Peyer's patch (tissue), 4 donors: Measurements from ENCODE around the gene PRKAR1B.
"Not testable (repeated sequence)": the region's sequence is repeated elsewhere in the genome, so short reads cannot be mapped to it uniquely, and the experiment has no call there.

Experiments
- POLR2A ChIP-seq, 2 donors: fragments of 450-650 bp; IDR thresholded peaks; one replicate each; pipeline ENCODE4 v1.5.1; 2017; ENCODE audit warnings: antibody characterized with exemption in 2 of 2, mild to moderate bottlenecking in 2 of 2, moderate library complexity in 2 of 2
- TF ChIP-seq, protein P1 (sequence below), 6 experiments: fragments of 450-650 bp in 4 of 6; fragments of 200-600 bp in 2 of 6; sonication (generic) in 1 of 6; IDR thresholded peaks; one replicate each; pipeline ENCODE4 v1.5.1; 2017 to 2019; ENCODE audit warnings: antibody characterized with exemption in 6 of 6, mild to moderate bottlenecking in 3 of 6, moderate library complexity in 1 of 6

DNA sequence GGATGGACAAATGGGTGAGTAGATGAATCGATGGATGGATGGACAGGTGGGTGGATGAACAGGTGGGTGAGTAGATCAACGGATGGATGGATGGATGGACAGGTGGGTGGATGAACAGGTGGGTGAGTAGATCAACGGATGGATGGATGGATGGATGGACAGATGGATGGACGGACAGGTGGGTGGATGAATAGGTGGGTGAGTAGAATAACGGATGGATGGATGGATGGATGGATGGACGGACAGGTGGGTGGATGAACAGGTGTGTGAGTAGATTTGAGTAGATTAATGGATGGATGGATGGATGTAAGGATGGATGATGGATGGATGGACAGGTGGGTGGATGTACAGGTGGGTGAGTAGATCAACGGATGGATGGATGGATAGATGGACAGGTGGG, 115.2 kb downstream of the PRKAR1B start:
- TF ChIP-seq, protein P1, sequence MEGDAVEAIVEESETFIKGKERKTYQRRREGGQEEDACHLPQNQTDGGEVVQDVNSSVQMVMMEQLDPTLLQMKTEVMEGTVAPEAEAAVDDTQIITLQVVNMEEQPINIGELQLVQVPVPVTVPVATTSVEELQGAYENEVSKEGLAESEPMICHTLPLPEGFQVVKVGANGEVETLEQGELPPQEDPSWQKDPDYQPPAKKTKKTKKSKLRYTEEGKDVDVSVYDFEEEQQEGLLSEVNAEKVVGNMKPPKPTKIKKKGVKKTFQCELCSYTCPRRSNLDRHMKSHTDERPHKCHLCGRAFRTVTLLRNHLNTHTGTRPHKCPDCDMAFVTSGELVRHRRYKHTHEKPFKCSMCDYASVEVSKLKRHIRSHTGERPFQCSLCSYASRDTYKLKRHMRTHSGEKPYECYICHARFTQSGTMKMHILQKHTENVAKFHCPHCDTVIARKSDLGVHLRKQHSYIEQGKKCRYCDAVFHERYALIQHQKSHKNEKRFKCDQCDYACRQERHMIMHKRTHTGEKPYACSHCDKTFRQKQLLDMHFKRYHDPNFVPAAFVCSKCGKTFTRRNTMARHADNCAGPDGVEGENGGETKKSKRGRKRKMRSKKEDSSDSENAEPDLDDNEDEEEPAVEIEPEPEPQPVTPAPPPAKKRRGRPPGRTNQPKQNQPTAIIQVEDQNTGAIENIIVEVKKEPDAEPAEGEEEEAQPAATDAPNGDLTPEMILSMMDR (IDR thresholded peaks at IDR 0.05): not testable (repeated sequence)
- TF ChIP-seq POLR2A (IDR thresholded peaks at IDR 0.05): not testable (repeated sequence)
